ENCODE data around the gene ARGLU1. TPM values are rescaled to one million over a fixed set of nuclear protein-coding genes. Genes with fewer than 3 reads are reported as not detected.

Gene ARGLU1
- total RNA-seq, 1 experiment from 2014 or later: 96.9 TPM

DNA sequence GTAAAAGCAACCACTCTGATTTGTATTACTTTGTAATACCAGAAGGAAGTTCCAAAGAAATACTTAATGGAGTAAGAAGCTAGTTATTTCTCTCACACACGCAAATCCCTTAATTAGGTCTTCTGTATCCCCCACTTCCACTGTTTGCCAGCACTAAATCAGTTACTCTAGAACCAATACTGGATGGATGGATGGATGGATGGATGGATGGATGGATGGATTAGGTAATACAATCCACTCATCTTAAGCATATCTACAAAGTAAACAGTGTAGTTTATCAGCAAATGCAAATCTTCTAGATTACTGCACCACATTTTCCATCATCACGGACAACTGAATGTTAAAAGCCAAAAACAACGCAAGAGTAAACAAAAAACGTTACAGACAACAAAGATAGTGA lies 27.3 kb downstream of the ARGLU1 start:
- no peak overlapping the region for H3K4ac ChIP-seq (ENCODE audit: low read depth, low read length)
- no CpG with 5 or more reads among the region's 4 CpGs for WGBS (ENCODE audit: extremely low coverage, insufficient read length, low lambda C conversion rate)
- no peaks in the 10 kb centered on the region; the same call in 1 of the 2 replicates for H3K27me3 Mint-ChIP-seq (ENCODE audit: low read depth)
- no peak overlapping the region for H3K4me3 Mint-ChIP-seq
- H2AFZ ChIP-seq (ENCODE audit: low read length): no peak overlapping the region
- H3K9me3 ChIP-seq (ENCODE audit: control insufficient read depth, low read depth, low read length): no peaks in the 10 kb centered on the region
- no peak overlapping the region for H3K14ac ChIP-seq (ENCODE audit: insufficient read depth, low read length)
- H3K79me2 ChIP-seq (ENCODE audit: insufficient read depth, low read length): peaks cover 3% of the 10 kb centered on the region; the same call in 1 of the 2 replicates
- H2BK15ac ChIP-seq (ENCODE audit: low read depth, low read length): no peak overlapping the region
- peaks cover 5 to 20% of the 10 kb centered on the region in 2 experiments for H3K4me1 Mint-ChIP-seq
- H3K79me1 ChIP-seq (ENCODE audit: insufficient read depth, low read depth, low read length, poor library complexity, severe bottlenecking): peaks cover 3% of the 10 kb centered on the region
- H3K23me2 ChIP-seq (ENCODE audit: insufficient read length, low read depth, low read length, poor library complexity, severe bottlenecking): peaks cover 5% of the 10 kb centered on the region
- H4K8ac ChIP-seq (replicated peaks; ENCODE audit: insufficient read length, low read depth, low read length): no peak overlapping the region
- DNase-seq: no peak
- H2BK120ac ChIP-seq (ENCODE audit: low read depth, low read length, poor library complexity, severe bottlenecking): no peak overlapping the region
- no peak overlapping the region for H3K4me2 ChIP-seq (ENCODE audit: insufficient read depth, insufficient read length, low read length)
- H3K27me3 ChIP-seq (ENCODE audit: insufficient read depth, low read length): no peaks in the 10 kb centered on the region
- no peaks in the 10 kb centered on the region for H3K4me1 ChIP-seq (ENCODE audit: insufficient read depth, low read length)
- H3K27ac ChIP-seq (ENCODE audit: insufficient read length, low read depth, low read length): no peak overlapping the region
- H3K9me3 Mint-ChIP-seq: no peaks in the 10 kb centered on the region
- no peak overlapping the region for H3K23ac ChIP-seq (ENCODE audit: insufficient read length, low read depth, low read length)
- no peak overlapping the region for H2BK20ac ChIP-seq (ENCODE audit: low read depth, low read length, poor library complexity, severe bottlenecking)
- H3K18ac ChIP-seq (ENCODE audit: insufficient read length, low read depth, low read length): no peak overlapping the region
- H4K5ac ChIP-seq (ENCODE audit: insufficient read length, low read depth, low read length): no peak overlapping the region
- no peak overlapping the region for H2AK5ac ChIP-seq (ENCODE audit: insufficient read length, low read length)
- H2BK5ac ChIP-seq (ENCODE audit: insufficient read length, low read length): no peak overlapping the region
- no peak overlapping the region for H2BK12ac ChIP-seq (ENCODE audit: insufficient read length, low read depth, low read length)
- no peak overlapping the region for H3K56ac ChIP-seq (ENCODE audit: insufficient read length, low read depth, low read length)
- peak overlapping the region in 1 of 3 experiments; percentile 19; a peak in 1 of 7 replicates for H3K27ac Mint-ChIP-seq
- H3K36me3 Mint-ChIP-seq (ENCODE audit: insufficient read depth in 1 of 3, low read depth in 3 of 3): peaks cover 9 to 32% (median 23%) of the 10 kb centered on the region in 3 experiments; a peak in 5 of 7 replicates
- no peak overlapping the region for H4K91ac ChIP-seq (ENCODE audit: insufficient read length, low read depth, low read length)
- H3T11ph ChIP-seq (ENCODE audit: low read length): no peak overlapping the region
- TF ChIP-seq, protein P1, sequence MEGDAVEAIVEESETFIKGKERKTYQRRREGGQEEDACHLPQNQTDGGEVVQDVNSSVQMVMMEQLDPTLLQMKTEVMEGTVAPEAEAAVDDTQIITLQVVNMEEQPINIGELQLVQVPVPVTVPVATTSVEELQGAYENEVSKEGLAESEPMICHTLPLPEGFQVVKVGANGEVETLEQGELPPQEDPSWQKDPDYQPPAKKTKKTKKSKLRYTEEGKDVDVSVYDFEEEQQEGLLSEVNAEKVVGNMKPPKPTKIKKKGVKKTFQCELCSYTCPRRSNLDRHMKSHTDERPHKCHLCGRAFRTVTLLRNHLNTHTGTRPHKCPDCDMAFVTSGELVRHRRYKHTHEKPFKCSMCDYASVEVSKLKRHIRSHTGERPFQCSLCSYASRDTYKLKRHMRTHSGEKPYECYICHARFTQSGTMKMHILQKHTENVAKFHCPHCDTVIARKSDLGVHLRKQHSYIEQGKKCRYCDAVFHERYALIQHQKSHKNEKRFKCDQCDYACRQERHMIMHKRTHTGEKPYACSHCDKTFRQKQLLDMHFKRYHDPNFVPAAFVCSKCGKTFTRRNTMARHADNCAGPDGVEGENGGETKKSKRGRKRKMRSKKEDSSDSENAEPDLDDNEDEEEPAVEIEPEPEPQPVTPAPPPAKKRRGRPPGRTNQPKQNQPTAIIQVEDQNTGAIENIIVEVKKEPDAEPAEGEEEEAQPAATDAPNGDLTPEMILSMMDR (conservative IDR thresholded peaks at IDR 0.05): no peak
- no peaks in the 10 kb centered on the region for H4K20me1 ChIP-seq (ENCODE audit: control insufficient read depth, insufficient read depth, insufficient read length)
- H3K9ac ChIP-seq (ENCODE audit: extremely low read depth, insufficient read length, low read length): no peak overlapping the region
